ENCODE results near the gene HAUS7. TPM values are rescaled to one million over a fixed set of nuclear protein-coding genes. Genes with fewer than 3 reads are reported as not detected.

The HAUS7 gene
- total RNA-seq, 1 donor from 2014 or later, result 32.5 TPM

- no peaks in the 10 kb centered on the region for H3K36me3 Mint-ChIP-seq
- no peak overlapping the region for H3K4me3 Mint-ChIP-seq
- TF ChIP-seq, protein P1, sequence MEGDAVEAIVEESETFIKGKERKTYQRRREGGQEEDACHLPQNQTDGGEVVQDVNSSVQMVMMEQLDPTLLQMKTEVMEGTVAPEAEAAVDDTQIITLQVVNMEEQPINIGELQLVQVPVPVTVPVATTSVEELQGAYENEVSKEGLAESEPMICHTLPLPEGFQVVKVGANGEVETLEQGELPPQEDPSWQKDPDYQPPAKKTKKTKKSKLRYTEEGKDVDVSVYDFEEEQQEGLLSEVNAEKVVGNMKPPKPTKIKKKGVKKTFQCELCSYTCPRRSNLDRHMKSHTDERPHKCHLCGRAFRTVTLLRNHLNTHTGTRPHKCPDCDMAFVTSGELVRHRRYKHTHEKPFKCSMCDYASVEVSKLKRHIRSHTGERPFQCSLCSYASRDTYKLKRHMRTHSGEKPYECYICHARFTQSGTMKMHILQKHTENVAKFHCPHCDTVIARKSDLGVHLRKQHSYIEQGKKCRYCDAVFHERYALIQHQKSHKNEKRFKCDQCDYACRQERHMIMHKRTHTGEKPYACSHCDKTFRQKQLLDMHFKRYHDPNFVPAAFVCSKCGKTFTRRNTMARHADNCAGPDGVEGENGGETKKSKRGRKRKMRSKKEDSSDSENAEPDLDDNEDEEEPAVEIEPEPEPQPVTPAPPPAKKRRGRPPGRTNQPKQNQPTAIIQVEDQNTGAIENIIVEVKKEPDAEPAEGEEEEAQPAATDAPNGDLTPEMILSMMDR (conservative IDR thresholded peaks at IDR 0.05), result peak; percentile 79
- H3K4me1 Mint-ChIP-seq (ENCODE audit: unreplicated experiment), result no peaks in the 10 kb centered on the region
- peaks cover 8% of the 10 kb centered on the region for H3K9me3 Mint-ChIP-seq
- DNase-seq (ENCODE audit: extremely low spot score, unreplicated experiment), result no peak
- H3K27ac Mint-ChIP-seq, result no peak overlapping the region
- H3K27me3 Mint-ChIP-seq, result peaks cover 6% of the 10 kb centered on the region
These were observed 69.9 kb downstream of the HAUS7 start for GRCh38 chrX:153400146-153401132.

- Mint-ChIP-seq H3K4me1 (ENCODE audit: unreplicated experiment) (peaks cover 4% of the 10 kb centered on the region), H3K27me3 (no peaks in the 10 kb centered on the region), H3K9me3 (peaks cover 8% of the 10 kb centered on the region), H3K27ac (no peak overlapping the region), H3K4me3 (no peak overlapping the region), H3K36me3 (no peaks in the 10 kb centered on the region)
- TF ChIP-seq, protein P1 (conservative IDR thresholded peaks at IDR 0.05), result no peak
- no peak for DNase-seq (ENCODE audit: extremely low spot score, unreplicated experiment)
These were observed 72.0 kb downstream of the HAUS7 start for GRCh38 chrX:153398275-153398960.

Other genes with a start within 250 kb of the HAUS7 start
- gene PNMA6F, start 148.8 kb downstream of the HAUS7 start, total RNA-seq (ENCODE audit: low replicate concordance), result not detected in 2 replicates
- gene ZNF275, start 136.4 kb downstream of the HAUS7 start, total RNA-seq (ENCODE audit: low replicate concordance), result 7.4 and 11.9 TPM in 2 replicates
- not detected in 2 replicates for gene PNMA6E, start 69.2 kb downstream of the HAUS7 start, total RNA-seq (ENCODE audit: low replicate concordance)
- 0.26 and 0.41 TPM in 2 replicates for gene ZFP92, start 59.1 kb downstream of the HAUS7 start, total RNA-seq (ENCODE audit: low replicate concordance)
- 0.72 and 1.3 TPM in 2 replicates for gene TREX2, start 24.5 kb downstream of the HAUS7 start, total RNA-seq (ENCODE audit: low replicate concordance)
- gene BGN, start 24.4 kb upstream of the HAUS7 start, total RNA-seq (ENCODE audit: low replicate concordance), result 2.7 and 29.6 TPM in 2 replicates
- gene ATP2B3, start 47.1 kb upstream of the HAUS7 start, total RNA-seq (ENCODE audit: low replicate concordance), result 0.26 and 0.43 TPM in 2 replicates
- 19.0 and 19.9 TPM in 2 replicates for gene CCNQ, start 128.6 kb upstream of the HAUS7 start, total RNA-seq (ENCODE audit: low replicate concordance)
- gene DUSP9, start 176.6 kb upstream of the HAUS7 start, total RNA-seq (ENCODE audit: low replicate concordance), result 5.8 and 9.5 TPM in 2 replicates
- 2.2 and 3.7 TPM in 2 replicates for gene PNCK, start 203.2 kb upstream of the HAUS7 start, total RNA-seq (ENCODE audit: low replicate concordance)
- 19.9 and 56.8 TPM in 2 replicates for gene SLC6A8, start 217.3 kb upstream of the HAUS7 start, total RNA-seq (ENCODE audit: low replicate concordance)

All from type B pancreatic cell (in vitro differentiated cells).